HUES64 (cell line): Measurements from ENCODE around the gene CACNG4.

ENCODE experiments used
- H3K27ac ChIP-seq: 2 replicates; pipeline ENCODE4 v1.7.0; 2013; ENCODE audit warnings: low read depth, low read length, inconsistent platforms
- H3K27me3 ChIP-seq: 2 replicates; pipeline ENCODE4 v1.6.1; 2013; ENCODE audit warnings: mild to moderate bottlenecking, low read length; ENCODE audit not compliant: insufficient read depth
- H3K36me3 ChIP-seq: 2 replicates; pipeline ENCODE4 v1.6.1; 2013; ENCODE audit warnings: mild to moderate bottlenecking, low read length; ENCODE audit not compliant: insufficient read depth
- H3K4me1 ChIP-seq: 2 replicates; pipeline ENCODE4 v1.6.1; 2013; ENCODE audit warnings: mild to moderate bottlenecking, low read length, moderate library complexity; ENCODE audit not compliant: insufficient read depth
- H3K4me3 ChIP-seq: 2 replicates; pipeline ENCODE4 v1.5.1; 2013; ENCODE audit warnings: mild to moderate bottlenecking, low read length, moderate library complexity
- H3K9ac ChIP-seq: 2 replicates; pipeline ENCODE4 v1.6.1; 2013; ENCODE audit warnings: mild to moderate bottlenecking, low read depth, low read length
- H3K9me3 ChIP-seq: 2 replicates; pipeline ENCODE4 v1.6.1; 2013; ENCODE audit warnings: low read depth, low read length; ENCODE audit not compliant: insufficient read depth
- WGBS: fragments of 150-250, 120-280 bp; methylation state at CpG from one replicate; pipeline ENCODE4 v1.1.7; 2013; ENCODE audit warnings: missing lambda C conversion rate; 5-methylcytosine and 5-hydroxymethylcytosine counted together

The CACNG4 gene

DNA sequence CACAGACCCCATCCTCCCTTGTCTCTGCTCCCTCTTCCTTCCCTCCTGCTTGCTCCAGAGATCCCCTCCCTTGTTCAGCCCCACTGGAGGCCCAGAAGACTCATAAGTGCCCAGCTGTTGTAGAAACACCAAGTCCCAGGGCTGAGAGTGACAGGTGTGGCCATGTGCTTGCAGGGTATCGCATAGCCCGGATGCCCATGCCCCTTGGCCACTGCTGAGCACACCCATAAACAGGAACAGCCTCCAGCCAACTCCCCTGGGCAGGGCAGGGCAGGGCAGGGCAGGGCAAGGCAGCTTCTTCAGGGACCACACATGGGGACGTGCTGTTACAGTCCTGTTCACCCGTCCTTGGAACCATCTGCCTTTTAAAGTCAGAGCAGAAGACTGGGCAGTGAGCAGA lies 81.9 kb downstream of the CACNG4 start:
- Histone ChIP-seq H3K4me1 (no peaks in the 10 kb centered on the region), H3K4me3 (no peak overlapping the region), H3K27me3 (no peaks in the 10 kb centered on the region), H3K27ac (no peak overlapping the region), H3K9me3 (peaks cover 21% of the 10 kb centered on the region), H3K36me3 (no peaks in the 10 kb centered on the region), H3K9ac (no peak overlapping the region)
- 88% methylated on average over 4 of the region's 4 CpGs for WGBS

DNA sequence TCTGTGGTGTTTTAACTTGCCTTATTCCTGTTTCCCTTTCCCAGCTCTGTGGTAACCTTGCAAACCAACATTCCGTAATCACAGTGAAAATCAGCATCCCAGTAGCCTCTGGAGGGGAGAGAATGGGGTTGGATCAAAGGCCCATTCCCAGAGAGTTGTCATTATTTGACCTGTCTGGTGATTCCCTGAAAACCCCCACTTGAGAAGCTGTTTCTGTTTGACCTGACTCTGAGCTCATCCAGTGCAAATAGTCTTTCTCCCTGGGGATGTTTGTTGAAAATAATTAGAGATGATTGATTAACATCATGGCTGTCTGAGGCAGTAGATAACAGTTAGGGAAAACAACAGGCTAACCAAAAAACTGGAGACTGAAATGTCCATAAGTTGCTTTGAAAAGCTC lies 82.9 kb downstream of the CACNG4 start:
- Histone ChIP-seq H3K9ac (no peak overlapping the region), H3K4me1 (no peaks in the 10 kb centered on the region), H3K27ac (no peak overlapping the region), H3K27me3 (no peaks in the 10 kb centered on the region), H3K36me3 (no peaks in the 10 kb centered on the region), H3K9me3 (peaks cover 21% of the 10 kb centered on the region), H3K4me3 (no peak overlapping the region)
- 89% methylated on average over 1 of the region's 1 CpG for WGBS

DNA sequence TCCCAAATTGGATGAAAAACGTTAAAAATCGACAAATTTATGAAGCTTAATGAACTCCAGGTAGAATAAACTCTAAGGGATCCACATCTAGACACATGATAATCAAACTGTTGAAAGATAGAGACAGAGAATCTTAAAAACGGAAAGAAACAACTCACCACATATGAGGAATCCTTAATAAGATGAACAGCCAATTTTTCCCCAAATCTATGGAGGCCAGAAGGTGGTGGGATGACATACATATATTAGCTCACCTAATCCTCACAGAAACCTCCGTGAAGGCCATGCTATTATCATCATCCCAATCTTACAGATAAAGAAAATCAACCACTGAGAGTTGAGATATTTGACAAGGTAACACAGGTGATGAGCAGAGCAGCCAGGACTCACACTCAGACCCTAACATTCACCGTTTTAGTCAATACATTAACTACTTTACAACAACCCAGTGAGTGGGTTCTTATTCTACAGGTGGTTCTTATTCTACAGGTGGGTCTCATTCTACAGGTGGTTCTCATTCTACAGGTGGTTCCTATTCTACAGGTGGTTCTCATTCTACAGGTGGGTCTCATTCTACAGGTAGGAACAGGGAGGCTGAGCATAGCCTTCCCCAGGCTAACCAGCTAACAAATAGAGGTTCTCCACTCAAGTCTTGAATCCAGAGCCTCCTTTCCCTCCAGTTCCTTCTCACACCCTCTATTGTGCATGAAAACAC lies 84.7 kb downstream of the CACNG4 start:
- H3K4me1 ChIP-seq: no peaks in the 10 kb centered on the region
- H3K9me3 ChIP-seq: peaks cover 21% of the 10 kb centered on the region
- H3K36me3 ChIP-seq: no peaks in the 10 kb centered on the region
- H3K4me3 ChIP-seq: no peak overlapping the region
- 80% methylated on average over 4 of the region's 5 CpGs for WGBS
- H3K9ac ChIP-seq: no peak overlapping the region
- no peaks in the 10 kb centered on the region for H3K27me3 ChIP-seq
- H3K27ac ChIP-seq: no peak overlapping the region

DNA sequence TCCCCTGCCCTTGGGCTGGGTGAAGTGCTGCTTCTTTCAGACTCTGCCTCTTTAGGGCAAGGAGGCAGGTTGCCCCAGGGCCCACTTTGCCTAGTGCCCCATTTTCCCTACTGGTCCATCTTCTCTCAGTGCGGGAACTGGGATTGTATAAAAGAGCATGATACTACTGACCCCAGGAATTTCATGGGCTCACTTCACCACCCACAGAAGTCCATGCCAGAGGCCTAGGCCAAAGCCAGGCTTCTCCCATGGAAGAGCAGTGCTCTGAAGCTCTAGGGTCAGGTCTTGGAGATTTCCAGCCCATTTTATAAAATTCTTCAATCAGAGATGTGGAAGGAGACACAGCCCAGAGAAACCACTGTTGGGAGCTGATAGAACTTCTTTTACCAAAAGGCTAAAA lies 85.6 kb downstream of the CACNG4 start:
- peaks cover 21% of the 10 kb centered on the region for H3K9me3 ChIP-seq
- WGBS: 92% methylated on average over 1 of the region's 1 CpG
- no peak overlapping the region for H3K9ac ChIP-seq
- H3K27ac ChIP-seq: no peak overlapping the region
- H3K36me3 ChIP-seq: no peaks in the 10 kb centered on the region
- H3K27me3 ChIP-seq: no peaks in the 10 kb centered on the region
- H3K4me1 ChIP-seq: no peaks in the 10 kb centered on the region
- no peak overlapping the region for H3K4me3 ChIP-seq

DNA sequence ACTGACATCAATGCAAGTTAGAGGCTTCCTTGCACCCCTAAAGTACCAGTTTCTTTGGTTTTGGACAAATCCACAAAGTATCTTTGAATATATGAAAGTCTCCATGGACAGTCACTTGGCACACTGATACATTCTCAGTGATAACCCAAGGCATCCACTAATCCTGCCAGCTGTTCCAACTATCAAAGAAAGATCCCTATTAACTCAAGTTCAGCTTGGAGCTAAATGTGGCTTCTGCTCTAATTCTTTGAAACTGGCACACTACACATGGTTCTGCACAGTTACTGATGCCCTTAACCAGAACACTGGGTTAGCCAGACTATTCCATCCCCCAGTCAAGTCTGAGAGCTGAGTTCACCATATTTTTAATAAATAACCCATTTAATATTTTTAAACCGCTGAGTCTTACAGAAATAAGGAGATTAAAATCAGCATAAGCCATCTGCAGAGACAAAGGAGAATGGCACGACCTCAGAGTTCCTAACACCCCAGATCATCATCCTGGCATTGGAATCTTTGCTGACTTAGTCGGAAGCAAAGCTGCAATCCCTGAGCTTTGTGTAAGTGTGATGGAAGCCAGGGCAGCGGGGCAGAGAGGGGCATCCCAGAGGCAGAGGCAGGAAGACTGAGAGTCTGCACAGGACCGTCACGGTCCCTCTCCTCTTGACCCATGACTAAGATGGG lies 86.1 kb downstream of the CACNG4 start:
- peaks cover 21% of the 10 kb centered on the region for H3K9me3 ChIP-seq
- H3K27ac ChIP-seq: no peak overlapping the region
- no peak overlapping the region for H3K9ac ChIP-seq
- WGBS: 96% methylated on average over 6 of the region's 6 CpGs
- no peaks in the 10 kb centered on the region for H3K36me3 ChIP-seq
- H3K4me1 ChIP-seq: no peaks in the 10 kb centered on the region
- no peak overlapping the region for H3K4me3 ChIP-seq
- no peaks in the 10 kb centered on the region for H3K27me3 ChIP-seq

DNA sequence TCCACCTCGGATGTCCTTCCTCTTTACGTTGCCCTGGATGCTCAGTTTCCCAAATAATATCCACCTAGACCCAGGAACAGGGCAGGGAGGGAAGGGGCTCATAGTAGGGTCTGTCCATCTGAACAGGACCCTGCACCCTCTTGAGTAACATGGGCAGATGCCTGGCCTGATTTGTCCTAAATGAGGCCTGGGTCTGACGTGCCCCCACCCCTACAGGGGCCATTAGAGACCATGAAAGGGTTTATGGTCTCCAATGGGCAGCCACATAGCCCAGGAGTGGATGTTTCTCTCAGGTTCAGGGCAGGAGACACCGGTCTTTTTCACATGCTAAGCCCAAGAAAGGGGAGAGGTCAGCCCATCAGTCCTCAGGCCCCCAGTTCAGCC lies 86.6 kb downstream of the CACNG4 start:
- peaks cover 21% of the 10 kb centered on the region for H3K9me3 ChIP-seq
- WGBS: 87% methylated on average over 4 of the region's 4 CpGs
- H3K4me1 ChIP-seq: no peaks in the 10 kb centered on the region

DNA sequence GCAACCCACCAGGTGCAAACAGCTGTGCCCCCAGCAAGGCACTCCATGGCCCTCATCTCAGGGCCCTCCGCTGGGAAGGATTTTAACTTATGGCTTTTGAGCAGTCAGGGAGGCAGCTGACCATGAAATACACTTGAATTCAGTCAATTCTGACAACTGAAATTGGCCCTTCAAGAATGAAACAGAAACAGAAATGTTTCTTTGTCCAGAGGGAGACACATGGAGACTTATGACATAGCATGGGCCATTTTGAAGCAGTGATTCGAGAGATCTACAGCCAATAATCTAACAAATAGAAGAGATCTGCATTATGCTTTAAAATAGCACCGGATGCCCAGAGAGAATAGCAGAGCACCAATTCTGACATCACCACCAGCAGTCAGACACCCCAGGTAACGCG lies 87.3 kb downstream of the CACNG4 start:
- peaks cover 21% of the 10 kb centered on the region for H3K9me3 ChIP-seq
- no peak overlapping the region for H3K4me3 ChIP-seq
- no peaks in the 10 kb centered on the region for H3K36me3 ChIP-seq
- no peak overlapping the region for H3K27ac ChIP-seq
- no peaks in the 10 kb centered on the region for H3K27me3 ChIP-seq
- H3K4me1 ChIP-seq: no peaks in the 10 kb centered on the region; the same call in 1 of the 2 replicates
- 89% methylated on average over 5 of the region's 5 CpGs for WGBS
- no peak overlapping the region for H3K9ac ChIP-seq

More for the DNA sequence above, 86.6 kb downstream of the CACNG4 start:
- Histone ChIP-seq H3K9ac (no peak overlapping the region), H3K36me3 (no peaks in the 10 kb centered on the region), H3K27me3 (no peaks in the 10 kb centered on the region), H3K4me3 (no peak overlapping the region), H3K27ac (no peak overlapping the region)

DNA sequence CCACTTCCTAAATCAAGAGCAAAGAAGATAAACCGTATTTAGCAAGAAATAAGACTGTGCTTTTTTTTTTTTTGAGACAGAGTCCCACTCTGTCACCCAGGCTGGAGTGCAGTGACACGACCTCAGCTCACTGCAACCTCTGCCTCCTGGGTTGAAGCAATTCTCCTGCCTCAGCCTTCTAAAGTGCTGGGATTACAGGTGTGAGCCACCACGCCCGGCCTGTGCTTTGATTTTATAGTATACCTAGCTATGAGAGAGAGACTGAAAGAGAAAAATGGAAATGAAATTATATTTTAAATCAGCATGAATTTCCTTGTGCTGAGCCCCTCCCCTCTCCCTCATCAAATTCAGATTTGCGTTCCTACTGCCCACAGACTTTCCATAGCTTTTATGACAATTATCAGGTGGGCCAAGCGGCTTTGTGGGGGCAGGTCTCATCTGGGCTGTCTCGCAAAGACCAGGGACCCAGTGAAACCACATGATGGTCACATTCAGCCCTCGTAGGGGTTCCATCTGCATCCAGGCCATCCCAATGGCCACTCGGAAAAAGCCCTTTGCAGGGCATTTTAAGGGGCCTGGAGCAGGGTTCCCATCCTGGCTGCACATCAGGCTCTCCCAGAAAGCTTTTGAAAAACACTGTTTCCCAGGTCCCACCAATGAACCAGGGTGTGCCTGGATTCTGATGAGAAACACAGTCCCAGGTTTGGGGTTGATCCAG lies 88.4 kb downstream of the CACNG4 start:
- Histone ChIP-seq H3K4me1 (no peaks in the 10 kb centered on the region; the same call in 1 of the 2 replicates), H3K9ac (no peak overlapping the region), H3K27me3 (no peaks in the 10 kb centered on the region), H3K27ac (no peak overlapping the region), H3K36me3 (no peaks in the 10 kb centered on the region), H3K4me3 (no peak overlapping the region), H3K9me3 (peaks cover 18% of the 10 kb centered on the region)
- WGBS: 93% methylated on average over 8 of the region's 9 CpGs

DNA sequence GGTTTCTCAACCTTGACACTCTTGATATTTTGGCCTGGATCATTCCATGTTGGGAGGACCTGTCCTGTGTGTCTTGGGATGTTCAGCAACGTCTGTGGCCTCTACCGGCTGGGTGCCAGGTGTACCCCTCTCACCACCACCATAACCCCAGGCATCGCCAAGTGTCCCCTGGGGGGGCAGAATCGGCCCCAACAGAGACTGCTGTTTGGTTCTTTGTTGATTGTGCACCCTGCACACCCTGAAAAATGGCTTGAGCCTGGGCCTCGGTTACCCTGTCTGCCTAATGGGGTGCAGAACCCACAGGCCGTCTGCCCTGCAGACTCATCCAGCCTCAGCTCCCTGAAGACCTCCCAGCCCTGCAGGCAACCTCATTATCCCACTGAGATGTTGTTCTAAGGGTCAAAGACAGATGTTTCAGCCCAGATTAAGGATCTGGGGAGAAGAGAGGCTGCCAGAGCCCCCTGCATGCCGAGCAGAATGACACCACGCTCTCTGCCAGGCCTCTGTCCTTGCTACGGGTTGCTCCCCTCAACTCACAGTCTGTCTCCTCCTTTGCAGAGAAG lies 89.0 kb downstream of the CACNG4 start:
- 91% methylated on average over 9 of the region's 9 CpGs for WGBS
- Histone ChIP-seq H3K9ac (no peak overlapping the region), H3K36me3 (no peaks in the 10 kb centered on the region), H3K9me3 (peaks cover 12% of the 10 kb centered on the region), H3K27ac (no peak overlapping the region), H3K4me3 (no peak overlapping the region), H3K4me1 (no peaks in the 10 kb centered on the region; the same call in 1 of the 2 replicates), H3K27me3 (no peaks in the 10 kb centered on the region)

DNA sequence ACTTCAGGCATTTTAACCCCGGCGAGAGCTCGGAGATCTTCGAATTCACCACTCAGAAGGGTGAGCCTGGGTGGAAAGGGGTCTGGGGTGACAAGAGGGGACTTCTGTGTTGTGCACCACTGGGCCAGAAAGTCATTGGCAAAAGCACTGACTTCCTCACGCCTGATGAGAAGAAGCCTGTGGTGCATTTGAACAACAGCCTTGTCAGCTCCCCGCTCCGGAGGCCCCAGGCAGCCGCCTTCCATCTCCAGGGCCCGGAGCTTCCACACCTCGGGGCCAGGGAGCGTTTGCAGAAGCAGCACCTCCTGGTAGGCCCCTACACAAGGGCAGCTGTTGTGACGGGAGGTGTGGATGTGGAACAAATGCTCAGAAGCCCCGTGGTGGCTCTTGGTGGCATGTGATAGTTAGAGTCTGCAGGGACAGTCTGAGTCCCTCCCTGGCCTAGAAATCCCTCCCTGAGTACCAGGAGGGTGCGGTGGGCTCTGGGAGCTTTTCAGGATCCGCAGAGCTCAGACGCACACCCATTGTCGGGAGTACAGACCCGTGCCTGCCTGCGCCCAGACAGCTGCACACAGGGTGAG lies 89.6 kb downstream of the CACNG4 start:
- H3K36me3 ChIP-seq: no peaks in the 10 kb centered on the region
- no peak overlapping the region for H3K9ac ChIP-seq
- no peak overlapping the region for H3K27ac ChIP-seq
- H3K4me3 ChIP-seq: no peak overlapping the region
- 91% methylated on average over 19 of the region's 19 CpGs for WGBS
- H3K27me3 ChIP-seq: no peaks in the 10 kb centered on the region
- peaks cover 6% of the 10 kb centered on the region for H3K9me3 ChIP-seq
- no peaks in the 10 kb centered on the region; the same call in 1 of the 2 replicates for H3K4me1 ChIP-seq

DNA sequence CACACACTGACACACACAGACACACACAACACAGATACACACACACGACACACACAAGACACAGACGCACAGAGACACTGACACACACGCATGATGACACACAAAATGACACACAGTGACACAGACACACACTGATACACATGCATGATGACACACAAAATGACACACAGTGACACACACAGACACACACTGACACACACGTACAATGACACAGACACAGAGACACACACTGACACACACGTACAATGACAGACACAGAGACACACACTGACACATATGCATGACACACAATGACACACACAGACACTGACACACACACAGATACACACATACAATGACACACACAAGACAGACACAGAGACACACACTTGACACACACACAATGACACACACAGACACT lies 90.1 kb downstream of the CACNG4 start:
- 73% methylated on average over 5 of the region's 5 CpGs for WGBS
- H3K4me3 ChIP-seq: no peak overlapping the region
- H3K27me3 ChIP-seq: no peaks in the 10 kb centered on the region
- H3K9me3 ChIP-seq: peaks cover 1% of the 10 kb centered on the region; the same call in 1 of the 2 replicates
- H3K9ac ChIP-seq: no peak overlapping the region
- no peaks in the 10 kb centered on the region for H3K36me3 ChIP-seq
- H3K27ac ChIP-seq: no peak overlapping the region
- no peaks in the 10 kb centered on the region; the same call in 1 of the 2 replicates for H3K4me1 ChIP-seq
